ENCODE results near the gene FAM241A. TPM values are rescaled to one million over a fixed set of nuclear protein-coding genes. Genes with fewer than 3 reads are reported as not detected.

The FAM241A gene
- total RNA-seq, 1 experiment from 2014 or later, result 0.90 TPM

DNA sequence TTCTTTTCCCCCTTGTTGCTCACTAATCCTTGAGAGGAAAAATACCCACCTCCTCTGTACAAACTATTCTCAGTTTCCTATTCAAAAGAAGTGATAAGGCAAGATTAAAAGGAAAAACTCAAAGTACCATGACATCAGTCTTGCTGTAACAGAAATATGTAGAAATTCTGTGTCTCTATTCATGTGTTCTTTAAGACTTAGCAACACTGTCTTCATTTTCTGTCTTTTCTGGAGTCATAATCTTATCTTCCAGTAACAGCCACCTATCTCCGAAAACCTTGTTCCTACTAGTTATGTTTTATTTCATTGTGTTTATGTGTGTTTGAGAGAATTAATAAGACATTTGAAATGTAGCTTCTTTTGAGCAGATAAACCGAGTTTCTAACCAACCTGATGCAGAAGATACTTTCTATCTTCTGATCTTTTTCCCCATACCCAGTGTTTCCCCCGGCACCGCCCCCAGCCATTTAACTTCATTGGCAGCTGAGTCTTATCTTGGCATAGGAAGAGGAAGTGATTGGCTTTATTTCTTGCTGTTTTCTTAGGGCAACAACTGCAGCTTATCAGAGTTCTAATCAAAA is 8.0 kb downstream of the FAM241A start:
- Histone ChIP-seq H3K27me3 (ENCODE audit: control insufficient read depth, insufficient read depth, low read length) (no peaks in the 10 kb centered on the region), H3K27ac (ENCODE audit: low read length) (no peak overlapping the region), H3K4me3 (ENCODE audit: low read depth in 2 of 2, low read length in 2 of 2) (no peak overlapping the region), H3K36me3 (ENCODE audit: control insufficient read depth, insufficient read depth, low read length) (no peaks in the 10 kb centered on the region), H3K4me1 (ENCODE audit: control insufficient read depth, insufficient read depth, low read length) (no peaks in the 10 kb centered on the region), H3K9me3 (ENCODE audit: control insufficient read depth, insufficient read depth, low read depth, low read length) (no peaks in the 10 kb centered on the region)
- ChIA-PET POLR2A (no interaction called here), CTCF (no interaction called here)
- intact Hi-C loops (cut with micrococcal nuclease; ENCODE audit: unreplicated experiment) (no loop called here), in situ Hi-C loops (cut with HindIII; ENCODE audit: low pct_unique_long_range_greater_than_20kb, low sequenced_read_pairs) (no loop called here)
- TF ChIP-seq TCF7L2 (IDR thresholded peaks at IDR 0.05; ENCODE audit: low read depth, low read length), result no peak
- TF ChIP-seq, protein P1, sequence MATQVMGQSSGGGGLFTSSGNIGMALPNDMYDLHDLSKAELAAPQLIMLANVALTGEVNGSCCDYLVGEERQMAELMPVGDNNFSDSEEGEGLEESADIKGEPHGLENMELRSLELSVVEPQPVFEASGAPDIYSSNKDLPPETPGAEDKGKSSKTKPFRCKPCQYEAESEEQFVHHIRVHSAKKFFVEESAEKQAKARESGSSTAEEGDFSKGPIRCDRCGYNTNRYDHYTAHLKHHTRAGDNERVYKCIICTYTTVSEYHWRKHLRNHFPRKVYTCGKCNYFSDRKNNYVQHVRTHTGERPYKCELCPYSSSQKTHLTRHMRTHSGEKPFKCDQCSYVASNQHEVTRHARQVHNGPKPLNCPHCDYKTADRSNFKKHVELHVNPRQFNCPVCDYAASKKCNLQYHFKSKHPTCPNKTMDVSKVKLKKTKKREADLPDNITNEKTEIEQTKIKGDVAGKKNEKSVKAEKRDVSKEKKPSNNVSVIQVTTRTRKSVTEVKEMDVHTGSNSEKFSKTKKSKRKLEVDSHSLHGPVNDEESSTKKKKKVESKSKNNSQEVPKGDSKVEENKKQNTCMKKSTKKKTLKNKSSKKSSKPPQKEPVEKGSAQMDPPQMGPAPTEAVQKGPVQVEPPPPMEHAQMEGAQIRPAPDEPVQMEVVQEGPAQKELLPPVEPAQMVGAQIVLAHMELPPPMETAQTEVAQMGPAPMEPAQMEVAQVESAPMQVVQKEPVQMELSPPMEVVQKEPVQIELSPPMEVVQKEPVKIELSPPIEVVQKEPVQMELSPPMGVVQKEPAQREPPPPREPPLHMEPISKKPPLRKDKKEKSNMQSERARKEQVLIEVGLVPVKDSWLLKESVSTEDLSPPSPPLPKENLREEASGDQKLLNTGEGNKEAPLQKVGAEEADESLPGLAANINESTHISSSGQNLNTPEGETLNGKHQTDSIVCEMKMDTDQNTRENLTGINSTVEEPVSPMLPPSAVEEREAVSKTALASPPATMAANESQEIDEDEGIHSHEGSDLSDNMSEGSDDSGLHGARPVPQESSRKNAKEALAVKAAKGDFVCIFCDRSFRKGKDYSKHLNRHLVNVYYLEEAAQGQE (IDR thresholded peaks at IDR 0.05; ENCODE audit: insufficient read depth in 1 of 2, low read depth in 2 of 2, low read length in 1 of 2), result no peak
- TF ChIP-seq SIN3A (IDR thresholded peaks at IDR 0.05; ENCODE audit: borderline replicate concordance, insufficient read depth, low read depth, low read length), result no peak
- TF ChIP-seq, protein P2, sequence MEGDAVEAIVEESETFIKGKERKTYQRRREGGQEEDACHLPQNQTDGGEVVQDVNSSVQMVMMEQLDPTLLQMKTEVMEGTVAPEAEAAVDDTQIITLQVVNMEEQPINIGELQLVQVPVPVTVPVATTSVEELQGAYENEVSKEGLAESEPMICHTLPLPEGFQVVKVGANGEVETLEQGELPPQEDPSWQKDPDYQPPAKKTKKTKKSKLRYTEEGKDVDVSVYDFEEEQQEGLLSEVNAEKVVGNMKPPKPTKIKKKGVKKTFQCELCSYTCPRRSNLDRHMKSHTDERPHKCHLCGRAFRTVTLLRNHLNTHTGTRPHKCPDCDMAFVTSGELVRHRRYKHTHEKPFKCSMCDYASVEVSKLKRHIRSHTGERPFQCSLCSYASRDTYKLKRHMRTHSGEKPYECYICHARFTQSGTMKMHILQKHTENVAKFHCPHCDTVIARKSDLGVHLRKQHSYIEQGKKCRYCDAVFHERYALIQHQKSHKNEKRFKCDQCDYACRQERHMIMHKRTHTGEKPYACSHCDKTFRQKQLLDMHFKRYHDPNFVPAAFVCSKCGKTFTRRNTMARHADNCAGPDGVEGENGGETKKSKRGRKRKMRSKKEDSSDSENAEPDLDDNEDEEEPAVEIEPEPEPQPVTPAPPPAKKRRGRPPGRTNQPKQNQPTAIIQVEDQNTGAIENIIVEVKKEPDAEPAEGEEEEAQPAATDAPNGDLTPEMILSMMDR (IDR thresholded peaks at IDR 0.05), result no peak
- TF ChIP-seq POLR2AphosphoS5 (IDR thresholded peaks at IDR 0.05; ENCODE audit: low read depth, low read length), result no peak
- ATAC-seq (no peak), DNase-seq (ENCODE audit: low read depth, low spot score) (no peak)
- no TSS peak for BruUV-seq (replicated peaks)

DNA sequence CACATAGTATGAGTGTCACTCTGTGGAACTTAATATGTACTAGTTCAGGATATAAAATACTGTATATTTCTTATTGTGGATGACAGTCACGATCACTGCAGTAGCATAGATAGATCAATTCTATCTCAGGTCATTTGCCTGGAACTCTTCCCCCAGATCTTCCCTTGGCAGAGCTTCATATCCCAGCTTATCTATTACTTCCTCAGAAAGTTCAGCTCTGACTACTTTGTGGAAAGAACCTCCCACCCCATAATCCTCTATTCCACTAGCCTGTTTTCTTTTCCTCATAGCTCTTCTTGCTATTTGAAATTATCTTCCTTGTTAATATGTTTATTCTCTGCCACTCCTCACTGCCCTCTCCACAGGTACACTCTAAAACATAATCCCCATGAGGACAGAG is 10.9 kb downstream of the FAM241A start:
- DNase-seq (ENCODE audit: low read depth, low spot score) (no peak), ATAC-seq (no peak)
- ChIA-PET CTCF (interaction anchor here (0.6 kb wide), 1 partner anchor 33 kb away, joined by 7 read pairs; no protein-coding TSS in a partner anchor), POLR2A (no interaction called here)
- H3K4me3 ChIP-seq (ENCODE audit: low read depth in 2 of 2, low read length in 2 of 2), result no peak overlapping the region
- H3K36me3 ChIP-seq (ENCODE audit: control insufficient read depth, insufficient read depth, low read length), result no peaks in the 10 kb centered on the region
- TF ChIP-seq TCF7L2 (IDR thresholded peaks at IDR 0.05; ENCODE audit: low read depth, low read length) (no peak), SIN3A (IDR thresholded peaks at IDR 0.05; ENCODE audit: borderline replicate concordance, insufficient read depth, low read depth, low read length) (no peak), POLR2AphosphoS5 (IDR thresholded peaks at IDR 0.05; ENCODE audit: low read depth, low read length) (no peak)
- TF ChIP-seq, protein P2 (IDR thresholded peaks at IDR 0.05), result no peak
- TF ChIP-seq, protein P1 (IDR thresholded peaks at IDR 0.05; ENCODE audit: insufficient read depth in 1 of 2, low read depth in 2 of 2, low read length in 1 of 2), result no peak
- in situ Hi-C loops (cut with HindIII; ENCODE audit: low pct_unique_long_range_greater_than_20kb, low sequenced_read_pairs) (no loop called here), intact Hi-C loops (cut with micrococcal nuclease; ENCODE audit: unreplicated experiment) (no loop called here)
- no peaks in the 10 kb centered on the region for H3K27me3 ChIP-seq (ENCODE audit: control insufficient read depth, insufficient read depth, low read length)
- no peak overlapping the region for H3K27ac ChIP-seq (ENCODE audit: low read length)
- no TSS peak for BruUV-seq (replicated peaks)
- no peaks in the 10 kb centered on the region for H3K9me3 ChIP-seq (ENCODE audit: control insufficient read depth, insufficient read depth, low read depth, low read length)
- no peaks in the 10 kb centered on the region for H3K4me1 ChIP-seq (ENCODE audit: control insufficient read depth, insufficient read depth, low read length)

Measured in Panc1 (cell line).